Renal pelvis (tissue), 4 donors: Measurements from ENCODE around the gene MYO7A. TPM values are rescaled to one million over a fixed set of nuclear protein-coding genes. Genes with fewer than 3 reads are reported as not detected.

ENCODE experiments used
- DNase-seq: peaks from one replicate; pipeline ENCODE4 v3.0.0-alpha.2; 2013
- polyA plus RNA-seq, 3 donors: library from polyadenylated mRNA; unstranded; fragments of 120-200 nt; gene quantifications; one replicate each; pipeline ENCODE4 v1.2.1, GENCODE V29; 2013; ENCODE audit not compliant: insufficient read length in 3 of 3

Gene MYO7A
- polyA plus RNA-seq, 3 donors, result 2.9 to 4.0 (median 3.3) TPM

DNA sequence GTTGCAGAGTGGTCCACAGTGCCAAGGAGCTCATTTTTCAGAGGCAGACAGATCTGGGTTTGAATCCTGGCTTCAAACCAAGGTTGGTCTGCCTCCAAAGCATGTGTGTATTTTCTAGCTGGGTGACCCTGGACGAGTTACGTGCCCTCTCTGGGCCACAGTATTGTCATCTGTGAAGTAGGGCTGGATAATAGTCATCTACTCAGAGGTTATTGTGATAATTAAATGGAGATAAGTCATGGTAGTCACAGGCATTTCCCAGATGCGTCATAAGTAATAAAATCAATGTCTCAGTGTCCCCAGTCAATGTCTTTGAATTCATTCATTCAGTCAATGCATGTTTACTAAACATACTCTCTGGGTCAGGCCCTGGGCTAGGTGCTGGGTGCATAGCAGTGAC lies 16.8 kb upstream of the MYO7A start:
- DNase-seq, result no peak

DNA sequence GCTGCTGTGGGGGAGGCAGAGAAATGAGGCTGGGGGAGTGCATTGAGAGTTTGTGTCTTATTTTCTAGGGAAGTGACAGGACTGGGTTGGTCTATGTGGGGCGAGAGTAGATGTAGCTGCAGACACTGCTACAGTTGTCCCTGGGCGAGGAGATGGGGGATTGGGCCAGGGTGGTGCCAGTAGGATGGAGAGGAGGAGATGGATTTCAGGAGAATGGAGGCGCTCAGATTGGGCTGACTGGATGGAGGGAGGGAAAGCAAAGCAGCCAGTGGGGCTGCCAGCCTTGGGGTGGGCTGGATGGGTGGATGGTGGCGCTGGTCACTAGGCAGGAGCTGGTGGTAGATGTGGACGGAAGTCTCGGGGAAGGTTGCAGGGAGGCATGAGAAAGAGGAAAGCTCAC lies 16.1 kb upstream of the MYO7A start:
- no peak for DNase-seq

- DNase-seq, result no peak
Measured at GRCh38 chr11:77112641-77113381, 15.2 kb upstream of the MYO7A start.

GRCh38 chr11:77113382-77114088 lies 14.5 kb upstream of the MYO7A start:
- DNase-seq, result no peak

- DNase-seq, result no peak
Measured at GRCh38 chr11:77114089-77114463, 14.0 kb upstream of the MYO7A start.

- no peak for DNase-seq
Measured at GRCh38 chr11:77115181-77115611, 12.8 kb upstream of the MYO7A start.

DNA sequence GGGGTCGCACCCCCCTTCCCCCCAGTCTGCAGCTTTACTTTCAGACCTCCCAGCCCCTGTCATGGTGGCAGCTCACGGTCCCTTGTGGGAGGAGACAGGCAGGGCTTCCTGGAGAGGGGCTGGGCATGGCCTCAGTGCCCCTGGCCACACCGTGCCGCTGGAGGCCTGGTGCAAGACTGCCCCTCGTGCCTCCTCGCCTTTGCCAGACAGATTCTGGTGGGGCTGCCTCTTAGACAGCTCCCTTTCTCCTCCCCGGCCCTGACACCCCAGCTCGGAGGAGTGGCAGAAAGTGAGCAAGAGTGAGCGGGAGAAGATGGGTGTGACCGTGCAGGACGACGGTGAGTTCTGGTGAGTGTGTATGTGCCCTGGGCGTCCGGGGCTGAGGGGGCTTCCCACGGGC lies 12.1 kb upstream of the MYO7A start:
- DNase-seq, result no peak

- no peak for DNase-seq
Measured at GRCh38 chr11:77117492-77117891, 10.6 kb upstream of the MYO7A start.

- DNase-seq, result no peak
Measured at GRCh38 chr11:77118086-77118485, 10.0 kb upstream of the MYO7A start.

GRCh38 chr11:77118971-77119370 lies 9.1 kb upstream of the MYO7A start:
- DNase-seq, result no peak

DNA sequence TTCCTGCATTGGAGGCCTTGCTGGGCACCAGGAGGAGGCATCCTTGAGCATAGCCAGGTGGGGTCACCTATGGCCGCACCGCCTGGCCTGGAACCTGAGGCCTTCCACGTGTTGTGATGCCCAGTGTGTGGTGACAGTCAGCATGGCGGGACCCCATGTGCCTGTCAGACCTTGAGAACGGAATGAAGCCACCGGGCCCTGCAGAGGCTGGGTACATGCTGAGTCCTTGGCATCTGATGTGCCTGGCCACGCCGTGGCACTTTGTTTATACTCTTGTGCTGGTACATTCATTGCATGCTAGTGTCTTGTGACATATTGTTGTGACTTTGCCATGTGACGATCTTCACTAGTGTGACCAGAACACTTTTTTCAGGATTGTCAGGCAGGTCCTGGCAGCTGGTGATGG lies 8.5 kb upstream of the MYO7A start:
- DNase-seq, result no peak

DNA sequence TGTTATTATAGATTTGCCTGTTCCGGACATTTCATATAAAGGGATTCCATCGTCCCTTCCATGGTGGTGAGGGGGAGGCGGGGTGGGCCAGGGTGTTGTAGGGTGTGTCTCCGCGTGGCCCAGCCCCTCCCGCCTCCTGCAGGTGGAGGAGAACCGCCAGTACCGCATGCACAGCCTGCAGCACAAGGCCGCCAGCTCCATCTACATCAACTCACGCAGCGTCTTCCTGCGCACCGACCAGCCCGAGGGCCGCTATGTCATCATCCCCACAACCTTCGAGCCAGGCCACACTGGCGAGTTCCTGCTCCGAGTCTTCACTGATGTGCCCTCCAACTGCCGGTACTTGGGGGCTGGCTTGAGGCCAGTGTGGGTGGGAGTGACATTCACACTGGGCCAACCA lies 7.5 kb upstream of the MYO7A start:
- DNase-seq, result no peak

GRCh38 chr11:77121096-77121640 lies 6.9 kb upstream of the MYO7A start:
- no peak for DNase-seq

- DNase-seq, result no peak
Measured at GRCh38 chr11:77121876-77122575, 6.0 kb upstream of the MYO7A start.

GRCh38 chr11:77122576-77123212 lies 5.4 kb upstream of the MYO7A start:
- DNase-seq, result no peak

DNA sequence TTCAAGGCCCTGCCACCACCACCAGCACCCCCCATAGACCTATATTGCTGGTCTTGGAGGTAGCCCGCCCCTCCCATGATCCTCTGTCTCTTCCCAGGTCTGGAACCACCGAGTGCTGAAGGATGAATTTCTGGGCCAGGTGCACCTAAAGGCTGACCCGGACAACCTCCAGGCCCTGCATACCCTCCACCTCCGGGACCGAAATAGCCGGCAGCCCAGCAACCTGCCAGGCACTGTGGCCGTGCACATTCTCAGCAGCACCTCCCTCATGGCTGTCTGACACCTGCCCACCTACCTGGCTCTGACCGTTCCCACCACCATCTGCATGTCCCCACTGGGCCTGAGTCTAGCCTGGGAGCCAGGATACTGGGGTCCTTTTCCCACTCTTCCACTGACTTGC lies 4.5 kb upstream of the MYO7A start:
- DNase-seq, result no peak

GRCh38 chr11:77124041-77124440 lies 4.0 kb upstream of the MYO7A start:
- DNase-seq, result no peak

DNA sequence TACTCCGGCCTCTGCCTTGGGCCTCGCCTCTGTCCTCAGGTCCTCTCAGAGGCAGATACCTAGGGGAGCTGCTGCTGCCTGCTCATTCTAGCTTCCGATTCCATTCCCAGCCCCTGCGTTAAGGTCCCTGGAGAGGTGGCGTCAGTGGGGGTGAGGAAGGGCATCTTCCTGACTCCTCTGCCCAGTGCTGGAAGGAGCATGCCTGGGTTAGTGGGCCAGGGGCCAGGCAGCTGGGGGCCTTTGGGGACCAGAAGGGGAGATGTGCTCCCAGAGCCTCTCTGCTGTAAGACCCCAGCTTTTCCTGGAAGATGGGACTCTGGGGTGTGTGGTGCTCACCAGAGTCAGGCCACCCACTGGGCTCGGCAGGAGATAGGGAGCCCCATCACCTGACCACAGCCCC lies 3.6 kb upstream of the MYO7A start:
- no peak for DNase-seq

GRCh38 chr11:77125191-77125590 lies 2.9 kb upstream of the MYO7A start:
- no peak for DNase-seq

- DNase-seq, result no peak
Measured at GRCh38 chr11:77125695-77126094, 2.4 kb upstream of the MYO7A start.

DNA sequence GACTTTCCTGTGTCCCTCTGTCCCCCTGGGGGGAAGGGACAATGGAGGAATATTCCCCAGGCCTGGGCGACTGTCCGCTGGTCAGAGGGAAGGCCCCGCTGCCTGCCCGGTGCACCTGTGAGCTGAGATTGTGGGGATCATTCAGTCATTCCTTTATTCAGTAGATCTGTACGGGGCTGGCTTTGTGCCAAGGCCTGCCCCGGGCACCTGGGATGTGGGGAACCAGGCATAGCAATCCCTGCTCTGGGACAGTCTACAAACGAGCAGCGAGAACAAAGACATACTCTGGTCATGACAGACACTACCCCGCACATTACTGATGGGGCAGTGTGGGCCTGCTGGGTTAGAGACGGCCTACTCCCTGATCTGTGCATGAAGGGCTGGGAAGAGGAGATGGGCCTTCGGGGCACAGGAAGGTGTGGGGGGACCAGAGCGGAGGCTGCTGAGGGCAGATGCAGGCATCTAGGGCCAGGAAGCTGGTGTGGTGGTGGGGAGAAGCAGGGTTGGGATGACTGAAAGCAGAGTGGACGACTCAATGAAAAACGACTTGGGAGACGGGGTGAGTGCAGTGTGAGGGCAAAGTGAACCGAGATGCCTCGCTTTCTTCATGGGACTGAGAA lies 1.8 kb upstream of the MYO7A start:
- DNase-seq, result no peak

- no peak for DNase-seq
Measured at GRCh38 chr11:77126861-77127234, 1.2 kb upstream of the MYO7A start.
